Adrenal gland (tissue), 5 donors: ENCODE data around the gene PXT1.

Source experiments
- CTCF ChIP-seq, 6 experiments: fragments of 450-650 bp in 4 of 6; fragments of 200-600 bp in 2 of 6; sonication (generic) in 1 of 6; IDR thresholded peaks; 1 replicate in 5 of 6; 2 replicates in 1 of 6; pipeline versions ENCODE4 v1.5.1 to v1.8.0; 2016 to 2021; ENCODE audit warnings: antibody characterized with exemption in 6 of 6, mild to moderate bottlenecking in 2 of 6, moderate library complexity in 1 of 6
- POLR2A ChIP-seq, 2 donors: fragments of 450-650 bp; IDR thresholded peaks; one replicate each; pipeline ENCODE4 v1.6.1; 2017; ENCODE audit warnings: antibody characterized with exemption in 2 of 2, mild to moderate bottlenecking in 2 of 2, moderate library complexity in 1 of 2
- donor health status: DM: no; HTN: no; CAD: no.

- TF ChIP-seq CTCF (IDR thresholded peaks at IDR 0.05) (no peak), POLR2A (IDR thresholded peaks at IDR 0.05) (no peak)
Observed at GRCh38 chr6:36370638-36371037, 72.0 kb downstream of the PXT1 start.
